22Rv1 (cell line): ENCODE measurements around the gene CHIA.

Experiments used
- CTCF ChIP-seq: fragments of 450-650 bp; IDR thresholded peaks from 2 replicates; pipeline ENCODE4 v1.5.1; 2017; ENCODE audit warnings: mild to moderate bottlenecking
- ZFX ChIP-seq: fragments of 450-650 bp; IDR thresholded peaks from 2 replicates; pipeline ENCODE4 v1.6.1; 2017; ENCODE audit warnings: antibody characterized with exemption, borderline replicate concordance

GRCh38 chr1:111354584-111354983 is 63.9 kb downstream of the CHIA start:
- TF ChIP-seq CTCF (no peak), ZFX (no peak)
